Memory B cell (primary cell): ENCODE data around the gene KSR1.
"Not testable (repeated sequence)": the region's sequence is repeated elsewhere in the genome, so short reads cannot be mapped to it uniquely, and the experiment has no call there.

Experiments
- ATAC-seq: fragments of 150-1000 bp; cut with Tn5 transposase; 2 replicates; pipeline ENCODE4 v1.10.0; 2021; ENCODE audit warnings: low read depth, mild to moderate bottlenecking, moderate library complexity
- DNase-seq, 2 donors: peaks; one replicate each; pipeline ENCODE4 v3.0.0; 2022; ENCODE audit warnings: low spot score in 2 of 2
- H3K27ac Mint-ChIP-seq: one replicate; pipeline ENCODE4 v1.8.0; 2022; ENCODE audit warnings: mild to moderate bottlenecking, moderate library complexity, mixed read lengths
- H3K27me3 Mint-ChIP-seq: one replicate; pipeline ENCODE4 v1.8.0; 2022; ENCODE audit warnings: mixed read lengths
- H3K36me3 Mint-ChIP-seq: one replicate; pipeline ENCODE4 v1.8.0; 2022; ENCODE audit warnings: mild to moderate bottlenecking, mixed read lengths
- H3K4me1 Mint-ChIP-seq: one replicate; pipeline ENCODE4 v1.8.0; 2022; ENCODE audit warnings: mixed read lengths
- H3K4me3 Mint-ChIP-seq: one replicate; pipeline ENCODE4 v1.8.0; 2022; ENCODE audit warnings: mild to moderate bottlenecking, moderate library complexity, mixed read lengths
- H3K9me3 Mint-ChIP-seq: one replicate; pipeline ENCODE4 v1.8.0; 2022; ENCODE audit warnings: mixed read lengths

Gene KSR1

DNA sequence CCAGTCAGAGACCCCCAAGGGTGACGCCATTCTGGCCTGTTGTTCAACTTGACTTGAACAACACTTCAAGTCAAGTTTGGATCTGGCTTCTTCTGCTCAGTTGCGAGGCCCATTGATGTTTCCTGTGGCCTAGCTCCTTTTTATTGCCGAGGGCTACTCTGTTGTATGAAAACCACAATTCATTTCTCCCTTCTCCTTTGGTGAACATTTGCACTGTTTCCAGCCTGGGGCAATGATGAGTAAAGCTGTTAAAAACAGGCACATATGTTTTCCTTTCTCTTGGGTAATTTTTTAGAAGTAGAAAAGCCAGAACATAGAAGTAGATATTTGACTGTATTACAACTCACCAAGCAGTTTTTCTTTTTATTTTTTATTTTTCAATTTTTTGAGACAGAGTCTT is 173.0 kb downstream of the KSR1 start:
- H3K4me1 Mint-ChIP-seq: peaks cover 18% of the 10 kb centered on the region
- H3K27ac Mint-ChIP-seq: peak overlapping the region; percentile 70
- not testable (repeated sequence) for H3K9me3 Mint-ChIP-seq, H3K36me3 Mint-ChIP-seq, H3K27me3 Mint-ChIP-seq, DNase-seq, H3K4me3 Mint-ChIP-seq, ATAC-seq

DNA sequence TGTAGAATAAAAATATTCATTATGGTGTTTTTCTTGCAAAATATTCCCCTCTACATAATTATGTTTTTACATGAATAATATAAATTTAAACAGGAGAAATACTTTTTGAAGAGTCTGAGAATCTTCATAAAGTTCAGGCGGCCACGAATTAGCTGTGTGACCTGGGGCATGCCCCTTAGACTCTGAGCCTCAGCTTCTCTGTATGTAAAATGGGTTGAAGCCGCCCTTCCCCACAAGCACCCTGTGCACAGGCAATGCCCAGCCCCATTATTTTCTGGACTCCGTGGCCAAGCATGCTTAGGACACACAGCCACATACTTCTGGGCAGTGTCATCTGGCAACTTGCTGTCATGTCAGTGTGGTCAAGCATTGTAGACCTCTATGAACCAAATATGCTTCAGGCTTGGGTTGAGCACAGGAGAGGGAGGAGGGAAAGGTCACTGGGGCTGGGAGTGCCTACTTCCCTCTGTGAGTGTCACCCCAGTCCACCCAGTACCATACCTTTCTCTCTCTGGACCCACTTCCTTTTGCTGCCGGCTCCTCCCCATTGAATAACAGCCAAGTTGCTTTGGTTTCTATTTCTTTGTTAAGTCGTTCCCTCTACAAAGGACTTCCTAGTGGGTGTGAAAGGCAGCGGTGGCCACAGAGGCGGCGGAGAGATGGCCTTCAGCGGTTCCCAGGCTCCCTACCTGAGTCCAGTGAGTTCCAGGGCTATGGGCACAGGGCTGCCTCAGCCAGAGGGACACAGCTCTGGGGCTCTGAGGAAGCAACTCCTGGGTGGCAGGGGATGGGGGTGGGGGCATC is 174.6 kb downstream of the KSR1 start, which contains the start of gene LGALS9:
Gene LGALS9 (plus strand): TSS at position 582 of the 804 bp plus-strand sequence. CDS start 78 bp downstream, at position 660.
- peak within 1 kb of the TSS; percentile 88 for H3K27ac Mint-ChIP-seq
- ATAC-seq: peak; percentile 53
- DNase-seq: peak in 1 of 2 donors; percentile 14
- no peaks in the 10 kb centered on the region for H3K27me3 Mint-ChIP-seq
- no peaks in the 10 kb centered on the region for H3K9me3 Mint-ChIP-seq
- peak within 1 kb of the TSS; percentile 96 for H3K4me3 Mint-ChIP-seq
- H3K4me1 Mint-ChIP-seq: peaks cover 31% of the 10 kb centered on the region
- peaks cover 6% of the 10 kb centered on the region for H3K36me3 Mint-ChIP-seq

DNA sequence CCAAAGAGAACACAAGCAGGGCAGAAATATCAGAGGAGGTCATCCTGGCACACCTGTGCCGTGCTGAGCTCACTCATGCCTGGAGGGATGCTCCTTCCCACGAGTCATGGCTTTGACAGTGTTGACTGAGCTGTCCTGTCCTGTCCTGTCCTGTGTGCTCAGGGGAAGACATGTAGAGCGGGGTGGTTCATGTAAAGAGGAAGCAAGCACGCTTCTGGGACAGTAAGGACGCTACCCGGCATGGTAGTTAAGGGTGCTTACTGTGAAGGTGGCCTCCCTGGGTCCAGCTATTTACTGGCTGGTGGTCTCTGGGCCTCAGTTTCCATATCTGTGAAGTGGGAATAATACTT is 175.1 kb downstream of the KSR1 start:
- Mint-ChIP-seq H3K27ac (peak overlapping the region; percentile 88), H3K27me3 (no peaks in the 10 kb centered on the region), H3K36me3 (peaks cover 3% of the 10 kb centered on the region), H3K9me3 (no peaks in the 10 kb centered on the region), H3K4me3 (peak overlapping the region; percentile 96), H3K4me1 (peaks cover 33% of the 10 kb centered on the region)
- ATAC-seq: peak; percentile 70
- DNase-seq: peak in 1 of 2 donors; percentile 23

DNA sequence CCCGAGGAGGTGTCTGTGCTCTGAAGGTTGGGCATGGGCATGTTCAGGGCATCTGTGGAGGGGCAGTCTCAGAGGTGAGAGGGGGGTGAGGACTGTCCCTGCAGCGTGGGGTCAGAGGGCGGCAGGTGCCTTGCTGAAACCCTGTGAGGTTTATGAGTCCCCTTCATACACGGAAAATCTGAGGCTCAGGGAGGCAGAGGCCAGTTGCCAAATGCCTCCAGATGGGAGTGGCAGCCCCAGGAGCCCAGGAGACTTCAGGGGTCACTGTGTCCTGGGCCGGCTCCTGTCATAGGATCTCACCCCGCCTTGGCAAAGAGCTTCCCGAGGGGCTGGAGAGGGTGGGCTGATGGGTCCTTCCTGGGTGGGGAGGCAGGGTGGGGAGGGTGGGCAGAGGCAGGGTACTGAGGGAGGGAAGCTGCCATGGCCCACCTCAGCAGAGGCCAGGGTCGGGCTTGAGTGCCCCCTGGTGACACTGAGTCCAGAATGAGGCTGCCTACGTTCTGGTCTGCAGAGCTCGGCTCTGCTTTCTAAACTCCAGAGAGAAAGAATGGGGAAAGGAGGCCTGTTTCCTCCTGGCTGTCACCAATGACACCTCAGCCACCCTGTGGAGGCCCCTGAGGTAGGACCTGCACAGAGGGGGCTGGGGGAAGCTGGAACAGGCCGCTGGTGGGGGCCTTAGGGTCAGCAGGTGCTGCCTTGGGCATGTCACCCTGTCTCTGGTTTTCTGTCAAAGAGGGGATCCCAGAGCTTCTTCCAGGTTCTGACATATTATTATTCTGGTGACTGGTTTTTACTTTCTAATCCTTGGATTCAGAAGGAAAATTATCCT is 175.9 kb downstream of the KSR1 start:
- H3K27ac Mint-ChIP-seq: peak overlapping the region; percentile 88
- H3K4me3 Mint-ChIP-seq: peak overlapping the region; percentile 96
- H3K27me3 Mint-ChIP-seq: no peaks in the 10 kb centered on the region
- peaks cover 33% of the 10 kb centered on the region for H3K4me1 Mint-ChIP-seq
- no peaks in the 10 kb centered on the region for H3K9me3 Mint-ChIP-seq
- ATAC-seq (no peak), DNase-seq (no peak)
- peaks cover 2% of the 10 kb centered on the region for H3K36me3 Mint-ChIP-seq

DNA sequence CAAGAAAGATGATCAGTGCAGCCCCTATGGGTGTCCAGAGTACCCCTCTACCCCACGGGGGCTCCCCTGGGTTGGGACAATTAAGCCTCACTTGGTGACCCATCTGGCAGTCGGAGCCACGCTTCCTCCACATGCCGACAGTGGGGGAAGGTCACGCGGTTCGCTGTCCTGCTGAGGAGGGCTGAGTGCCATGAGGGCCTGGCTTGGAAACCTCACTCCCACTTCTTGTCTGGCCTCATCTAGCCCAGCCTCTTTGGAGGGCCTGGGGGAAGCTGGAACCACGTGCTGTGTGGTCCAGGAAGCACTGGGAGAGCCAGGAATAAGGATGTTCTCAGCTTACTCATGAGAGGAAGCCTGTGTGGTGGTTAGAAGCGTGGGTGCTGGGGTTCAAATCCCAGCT is 176.5 kb downstream of the KSR1 start:
- peak overlapping the region; percentile 32 for H3K4me3 Mint-ChIP-seq
- H3K27me3 Mint-ChIP-seq, DNase-seq: not testable (repeated sequence)

DNA sequence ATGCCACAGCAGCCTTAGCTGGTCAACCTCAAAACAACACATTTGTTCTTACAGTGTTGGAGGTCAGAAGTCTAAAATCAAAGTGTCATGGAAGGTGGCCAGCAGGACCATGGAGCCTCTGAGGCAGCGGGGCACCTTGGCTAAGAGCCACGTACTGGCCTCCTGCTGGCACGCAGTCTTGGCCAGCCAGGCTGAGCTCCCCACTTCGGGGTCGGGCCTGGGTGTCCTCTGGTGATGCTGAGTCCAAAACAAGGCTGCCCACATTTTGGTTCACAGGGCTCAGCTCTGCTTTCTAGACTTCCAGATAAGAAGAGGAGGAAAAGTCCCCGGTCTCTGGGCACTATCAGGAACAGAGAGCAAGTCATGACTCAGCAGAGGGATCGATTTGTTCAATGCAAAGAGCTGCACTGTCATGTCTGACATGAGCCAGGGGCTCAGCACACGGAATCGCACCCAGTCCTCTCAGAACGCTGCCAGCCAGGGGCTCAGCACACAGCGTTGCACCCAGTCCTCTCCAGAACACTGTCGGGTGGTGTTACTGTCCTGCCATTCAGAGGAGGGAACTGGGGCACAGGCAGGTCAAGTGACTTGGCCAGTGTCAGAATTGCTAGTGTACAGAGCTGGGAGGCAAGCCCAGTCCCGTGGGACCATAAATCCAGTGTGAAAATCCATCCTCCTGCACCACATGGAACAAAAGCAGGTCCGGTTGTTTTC is 177.2 kb downstream of the KSR1 start:
- no peak for ATAC-seq
- Mint-ChIP-seq H3K4me3 (no peak overlapping the region), H3K27ac (no peak overlapping the region), H3K4me1 (peaks cover 33% of the 10 kb centered on the region), H3K36me3 (peaks cover 2% of the 10 kb centered on the region), H3K27me3 (no peaks in the 10 kb centered on the region), H3K9me3 (no peaks in the 10 kb centered on the region)
- DNase-seq: no peak

More for the DNA sequence above, 176.5 kb downstream of the KSR1 start:
- ATAC-seq, H3K9me3 Mint-ChIP-seq, H3K36me3 Mint-ChIP-seq, H3K27ac Mint-ChIP-seq: not testable (repeated sequence)
- peaks cover 33% of the 10 kb centered on the region for H3K4me1 Mint-ChIP-seq

DNA sequence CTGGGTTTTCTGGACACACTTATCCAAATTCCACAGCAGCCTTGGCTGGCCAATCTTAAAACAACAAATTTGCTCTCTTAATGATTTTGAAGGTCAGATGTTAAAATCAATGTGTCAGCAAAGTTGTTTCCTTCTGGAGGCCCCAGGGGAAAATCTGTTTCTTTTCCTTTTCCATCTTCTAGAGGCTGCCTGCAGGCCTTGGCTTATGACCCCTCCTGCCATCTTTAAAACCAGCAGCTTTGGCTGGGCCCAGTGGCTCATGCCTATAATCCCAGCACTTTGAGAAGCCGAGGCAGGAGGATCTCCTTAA is 177.7 kb downstream of the KSR1 start:
- H3K27me3 Mint-ChIP-seq: no peaks in the 10 kb centered on the region
- no peaks in the 10 kb centered on the region for H3K9me3 Mint-ChIP-seq
- H3K4me3 Mint-ChIP-seq: no peak overlapping the region
- ATAC-seq (no peak), DNase-seq (no peak)
- peak overlapping the region; percentile 85 for H3K27ac Mint-ChIP-seq
- peaks cover 3% of the 10 kb centered on the region for H3K36me3 Mint-ChIP-seq
- H3K4me1 Mint-ChIP-seq: peaks cover 33% of the 10 kb centered on the region

DNA sequence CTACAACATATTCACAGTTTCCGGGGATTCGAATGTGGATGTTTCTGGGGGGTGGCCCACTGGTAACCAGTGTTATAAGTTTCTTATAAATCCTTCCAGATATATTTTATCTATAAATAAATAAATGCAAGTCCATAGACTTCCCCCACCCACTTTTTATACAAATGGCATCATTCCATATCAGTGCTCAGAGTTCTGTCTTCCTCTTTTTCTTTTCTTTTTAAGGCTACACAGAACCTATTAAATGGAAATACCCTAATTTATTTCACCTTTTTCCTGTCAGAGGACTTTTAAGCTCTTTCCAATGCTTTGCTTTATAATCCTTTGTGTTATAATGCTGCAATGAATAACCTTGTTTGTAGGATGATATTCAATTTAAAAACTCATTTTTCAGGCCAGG is 178.5 kb downstream of the KSR1 start:
- Mint-ChIP-seq H3K27ac (peak overlapping the region; percentile 85), H3K4me1 (peaks cover 33% of the 10 kb centered on the region), H3K36me3 (peaks cover 3% of the 10 kb centered on the region), H3K4me3 (no peak overlapping the region), H3K27me3 (no peaks in the 10 kb centered on the region), H3K9me3 (no peaks in the 10 kb centered on the region)
- DNase-seq (no peak), ATAC-seq (peak; percentile 24)

DNA sequence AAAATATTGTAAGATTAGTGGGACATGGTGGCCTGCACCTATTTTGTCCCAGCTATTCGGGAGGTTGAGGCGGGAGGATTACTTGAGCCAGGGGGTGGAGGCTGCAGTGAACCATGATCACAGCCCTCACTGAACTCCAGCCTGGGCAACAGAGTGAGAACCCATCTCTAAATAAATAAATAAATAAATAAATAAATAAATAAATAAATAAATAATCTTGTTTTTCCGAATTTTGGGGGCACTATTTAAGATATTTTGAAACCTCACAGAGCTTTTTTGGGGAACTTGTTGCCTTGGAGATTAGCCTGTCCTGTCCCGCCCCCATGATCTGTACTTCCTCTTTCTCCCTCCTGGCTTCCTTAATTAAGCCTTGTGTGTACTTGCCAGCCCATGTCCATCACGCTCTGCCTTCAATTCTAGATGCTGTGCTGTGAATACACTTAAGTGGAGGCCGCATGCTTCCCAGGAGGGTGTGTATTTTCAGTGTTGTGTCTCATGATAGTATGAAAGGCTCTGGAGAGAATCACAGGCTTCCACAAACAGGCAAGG is 179.1 kb downstream of the KSR1 start:
- H3K36me3 Mint-ChIP-seq: peaks cover 7% of the 10 kb centered on the region
- H3K4me1 Mint-ChIP-seq: peaks cover 31% of the 10 kb centered on the region
- DNase-seq: peak in 1 of 2 donors; percentile 58
- H3K4me3 Mint-ChIP-seq: peak overlapping the region; percentile 50
- ATAC-seq: peak; percentile 78
- peak overlapping the region; percentile 85 for H3K27ac Mint-ChIP-seq
- H3K9me3 Mint-ChIP-seq: no peaks in the 10 kb centered on the region
- H3K27me3 Mint-ChIP-seq: no peaks in the 10 kb centered on the region

DNA sequence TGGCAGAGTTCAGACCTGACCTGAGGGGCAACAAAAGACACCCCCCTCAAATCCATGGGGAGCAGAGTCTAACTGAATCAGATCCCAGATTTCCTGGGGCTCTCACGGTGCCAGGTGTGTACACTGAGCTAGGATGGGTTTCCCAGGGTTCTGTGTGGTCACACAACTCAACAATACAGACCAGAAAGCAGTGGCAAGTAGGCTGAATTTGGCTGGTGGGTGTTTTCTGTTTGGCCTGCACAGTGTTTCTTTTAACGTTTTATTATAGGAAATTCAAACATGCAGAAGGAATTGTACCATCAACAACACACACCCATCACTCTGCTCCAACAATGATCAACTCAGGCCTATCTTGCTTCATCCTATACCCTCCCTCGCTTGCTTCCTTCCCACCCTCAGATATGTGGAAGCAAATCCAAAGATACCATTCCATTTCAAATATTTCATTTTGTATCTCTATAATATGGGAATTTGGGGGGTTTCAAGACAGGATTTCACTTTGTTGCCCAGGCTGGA is 179.8 kb downstream of the KSR1 start:
- H3K9me3 Mint-ChIP-seq, DNase-seq, H3K27me3 Mint-ChIP-seq, ATAC-seq, H3K36me3 Mint-ChIP-seq, H3K4me3 Mint-ChIP-seq: not testable (repeated sequence)
- H3K4me1 Mint-ChIP-seq: peaks cover 26% of the 10 kb centered on the region
- peak overlapping the region; percentile 85 for H3K27ac Mint-ChIP-seq

DNA sequence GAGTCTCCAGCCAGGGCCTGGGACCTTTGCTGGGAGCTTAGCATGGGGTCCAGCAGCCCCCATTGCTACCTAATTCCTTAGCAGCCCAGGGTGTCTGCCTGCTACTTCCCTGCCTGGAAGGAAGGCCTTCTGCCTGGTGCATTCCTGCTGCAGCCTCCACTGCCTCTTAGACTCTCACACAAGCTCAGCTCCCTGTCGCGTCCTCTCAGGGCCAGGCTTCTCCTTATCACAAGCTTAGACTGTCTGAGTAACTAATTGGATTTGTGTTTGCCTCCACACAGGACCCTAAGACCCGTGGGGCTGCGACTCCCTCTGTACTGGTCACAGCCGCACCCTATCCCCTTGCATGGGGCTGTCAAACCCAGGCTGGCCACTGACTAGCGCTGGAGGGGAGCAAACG is 181.6 kb downstream of the KSR1 start:
- H3K9me3 Mint-ChIP-seq, H3K4me3 Mint-ChIP-seq, H3K27me3 Mint-ChIP-seq, H3K27ac Mint-ChIP-seq, ATAC-seq, DNase-seq: not testable (repeated sequence)
- H3K4me1 Mint-ChIP-seq: peaks cover 17% of the 10 kb centered on the region
- peaks cover 16% of the 10 kb centered on the region for H3K36me3 Mint-ChIP-seq

DNA sequence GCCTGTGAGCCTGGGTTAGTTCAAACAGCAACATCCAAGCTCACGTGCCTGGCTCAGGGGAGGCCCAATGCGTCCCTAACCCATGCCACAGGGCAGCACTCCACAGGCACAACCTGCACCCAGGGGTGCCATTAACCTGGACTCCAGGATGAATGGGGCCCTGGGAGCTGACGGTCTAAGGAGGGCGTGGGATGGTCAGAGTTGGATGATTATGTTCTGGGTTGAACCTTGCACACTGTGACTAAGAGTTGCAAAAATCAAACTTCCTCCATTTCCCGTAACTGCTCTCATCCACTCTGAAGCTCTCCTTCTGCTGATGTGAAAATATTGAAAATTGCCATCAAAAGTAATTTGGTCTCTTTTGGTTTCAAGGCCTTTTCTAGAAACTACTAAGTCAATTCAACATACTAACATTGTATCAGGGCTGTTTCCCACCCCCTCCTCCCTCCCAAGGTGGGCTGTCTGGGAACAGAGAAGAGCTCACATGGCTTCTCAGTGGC is 182.2 kb downstream of the KSR1 start:
- H3K9me3 Mint-ChIP-seq, H3K4me3 Mint-ChIP-seq, H3K27ac Mint-ChIP-seq, H3K27me3 Mint-ChIP-seq, DNase-seq, ATAC-seq: not testable (repeated sequence)
- H3K4me1 Mint-ChIP-seq: peaks cover 17% of the 10 kb centered on the region
- H3K36me3 Mint-ChIP-seq: peaks cover 18% of the 10 kb centered on the region

DNA sequence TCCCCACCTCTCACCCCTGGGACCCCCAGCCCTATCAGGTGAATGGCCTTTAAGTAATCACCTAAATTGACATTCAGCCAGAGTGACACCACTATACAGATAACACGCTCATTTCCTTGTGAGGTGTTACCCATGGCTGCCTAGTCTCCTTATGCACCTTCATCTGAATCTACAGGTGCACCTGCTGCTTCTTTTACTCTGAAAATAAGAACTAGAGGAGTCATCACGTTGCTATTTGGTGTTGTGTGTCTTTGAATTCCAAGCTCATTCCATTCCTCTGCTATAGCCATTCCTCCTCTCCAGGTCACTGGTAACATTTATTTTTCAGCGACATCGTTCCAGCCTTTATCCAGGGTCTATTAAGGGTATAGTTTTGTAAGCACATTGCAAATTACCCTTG is 184.5 kb downstream of the KSR1 start:
- Mint-ChIP-seq H3K9me3 (no peaks in the 10 kb centered on the region), H3K27ac (no peak overlapping the region), H3K4me1 (peaks cover 2% of the 10 kb centered on the region), H3K4me3 (no peak overlapping the region), H3K36me3 (peaks cover 22% of the 10 kb centered on the region), H3K27me3 (no peaks in the 10 kb centered on the region)
- ATAC-seq: no peak
- DNase-seq: no peak
